ENCODE data around the gene SEMA3E.

Gene SEMA3E

DNA sequence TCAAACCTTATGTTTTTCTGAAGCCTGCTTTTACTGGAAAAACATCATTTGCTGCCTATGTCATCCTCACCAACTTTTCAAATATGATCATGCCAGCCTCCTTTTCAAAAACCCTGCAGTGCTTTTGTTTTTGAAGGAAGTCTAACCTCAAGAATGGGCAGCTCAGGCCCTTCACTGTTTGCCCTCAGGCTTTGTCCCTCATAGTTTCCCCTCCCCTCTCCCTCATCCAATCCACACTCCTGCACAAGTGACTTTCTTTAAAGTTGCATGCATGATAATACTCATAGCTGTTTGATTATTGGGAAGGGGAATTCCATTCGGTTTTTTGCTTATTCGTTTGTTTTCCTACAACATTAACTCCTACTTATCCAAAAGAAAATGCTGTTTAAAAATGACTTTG is 219.4 kb downstream of the SEMA3E start:
- no peak overlapping the region for H3K27ac ChIP-seq
- DNase-seq = no peak
- H3K4me3 ChIP-seq (ENCODE audit: low read depth, low read length) = no peak overlapping the region
- TF ChIP-seq, protein P1, sequence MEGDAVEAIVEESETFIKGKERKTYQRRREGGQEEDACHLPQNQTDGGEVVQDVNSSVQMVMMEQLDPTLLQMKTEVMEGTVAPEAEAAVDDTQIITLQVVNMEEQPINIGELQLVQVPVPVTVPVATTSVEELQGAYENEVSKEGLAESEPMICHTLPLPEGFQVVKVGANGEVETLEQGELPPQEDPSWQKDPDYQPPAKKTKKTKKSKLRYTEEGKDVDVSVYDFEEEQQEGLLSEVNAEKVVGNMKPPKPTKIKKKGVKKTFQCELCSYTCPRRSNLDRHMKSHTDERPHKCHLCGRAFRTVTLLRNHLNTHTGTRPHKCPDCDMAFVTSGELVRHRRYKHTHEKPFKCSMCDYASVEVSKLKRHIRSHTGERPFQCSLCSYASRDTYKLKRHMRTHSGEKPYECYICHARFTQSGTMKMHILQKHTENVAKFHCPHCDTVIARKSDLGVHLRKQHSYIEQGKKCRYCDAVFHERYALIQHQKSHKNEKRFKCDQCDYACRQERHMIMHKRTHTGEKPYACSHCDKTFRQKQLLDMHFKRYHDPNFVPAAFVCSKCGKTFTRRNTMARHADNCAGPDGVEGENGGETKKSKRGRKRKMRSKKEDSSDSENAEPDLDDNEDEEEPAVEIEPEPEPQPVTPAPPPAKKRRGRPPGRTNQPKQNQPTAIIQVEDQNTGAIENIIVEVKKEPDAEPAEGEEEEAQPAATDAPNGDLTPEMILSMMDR (IDR thresholded peaks at IDR 0.05; ENCODE audit: low read depth, low read length) = no peak
- no peaks in the 10 kb centered on the region for H3K36me3 ChIP-seq
- no peaks in the 10 kb centered on the region for H3K27me3 ChIP-seq (ENCODE audit: insufficient read depth, low read depth, severe bottlenecking)
- H3K9me3 ChIP-seq (ENCODE audit: severe bottlenecking) = no peaks in the 10 kb centered on the region

DNA sequence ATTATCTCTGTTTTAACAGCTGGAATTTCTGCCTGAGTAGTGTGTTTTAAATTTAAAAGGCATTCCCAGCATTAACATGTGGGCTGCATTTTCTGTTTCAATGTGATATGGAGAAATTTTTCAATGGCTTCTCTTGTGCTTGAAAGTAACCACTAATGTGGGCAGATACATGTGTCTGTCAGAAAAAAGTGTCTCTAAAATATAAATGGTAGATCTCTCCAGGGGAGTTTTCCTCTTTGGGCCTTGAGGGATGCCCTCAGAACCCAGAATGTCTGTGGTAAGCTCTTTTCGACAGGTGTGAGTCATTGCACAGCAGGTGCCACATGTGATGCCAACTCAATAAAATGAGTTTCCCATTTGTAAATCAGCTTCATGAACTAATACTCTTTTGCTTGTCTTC is 221.1 kb downstream of the SEMA3E start:
- H3K27me3 ChIP-seq (ENCODE audit: insufficient read depth, low read depth, severe bottlenecking) = no peaks in the 10 kb centered on the region
- no peak overlapping the region for H3K4me3 ChIP-seq (ENCODE audit: low read depth, low read length)
- H3K9me3 ChIP-seq (ENCODE audit: severe bottlenecking) = no peaks in the 10 kb centered on the region
- no peaks in the 10 kb centered on the region for H3K36me3 ChIP-seq
- DNase-seq = no peak
- TF ChIP-seq, protein P1 (IDR thresholded peaks at IDR 0.05; ENCODE audit: low read depth, low read length) = no peak
- H3K27ac ChIP-seq = no peak overlapping the region

DNA sequence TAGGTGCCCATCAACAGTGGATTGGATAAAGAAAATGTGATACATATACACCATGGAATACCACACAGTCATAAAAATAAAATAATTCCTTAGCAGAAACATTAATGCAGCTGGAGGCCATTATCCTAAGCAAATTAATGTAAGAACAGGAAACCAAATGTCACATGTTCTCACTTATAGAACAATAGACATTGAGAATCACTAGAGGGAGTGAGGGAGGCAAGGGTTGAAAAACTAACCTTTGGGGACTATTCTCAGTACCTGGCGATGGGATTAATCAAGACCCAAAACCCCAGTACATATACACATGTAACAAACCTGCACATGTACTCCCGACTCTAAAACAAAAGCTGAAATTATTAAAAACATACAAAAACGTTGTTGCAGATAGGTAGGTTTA is 222.6 kb downstream of the SEMA3E start:
- TF ChIP-seq, protein P1 (IDR thresholded peaks at IDR 0.05; ENCODE audit: low read depth, low read length) = no peak
- H3K36me3 ChIP-seq = no peaks in the 10 kb centered on the region
- H3K27ac ChIP-seq = no peak overlapping the region
- no peaks in the 10 kb centered on the region for H3K27me3 ChIP-seq (ENCODE audit: insufficient read depth, low read depth, severe bottlenecking)
- H3K9me3 ChIP-seq (ENCODE audit: severe bottlenecking) = no peaks in the 10 kb centered on the region
- no peak for DNase-seq
- H3K4me3 ChIP-seq (ENCODE audit: low read depth, low read length) = no peak overlapping the region

DNA sequence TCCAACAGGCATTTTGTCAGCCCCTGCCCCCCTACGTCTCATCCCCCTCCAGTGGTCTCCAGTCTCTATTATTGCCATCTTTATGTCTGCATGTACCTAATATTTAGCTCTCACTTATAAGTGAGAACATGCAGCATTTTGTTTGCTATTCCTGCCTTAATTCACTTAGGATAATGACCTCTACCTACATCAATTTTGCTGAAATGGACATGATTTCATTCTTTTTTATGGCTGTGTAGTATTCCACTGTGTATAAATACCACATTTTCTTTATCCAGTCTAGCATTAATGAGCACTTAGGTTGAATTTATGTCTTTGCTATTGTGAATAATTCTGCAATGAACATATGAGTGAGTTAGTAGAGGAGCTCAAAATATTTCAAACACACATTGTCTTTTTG is 229.9 kb downstream of the SEMA3E start:
- DNase-seq = no peak
- no peaks in the 10 kb centered on the region for H3K9me3 ChIP-seq (ENCODE audit: severe bottlenecking)
- H3K36me3 ChIP-seq = no peaks in the 10 kb centered on the region
- TF ChIP-seq, protein P1 (IDR thresholded peaks at IDR 0.05; ENCODE audit: low read depth, low read length) = no peak
- no peak overlapping the region for H3K4me3 ChIP-seq (ENCODE audit: low read depth, low read length)
- no peak overlapping the region for H3K27ac ChIP-seq
- H3K27me3 ChIP-seq (ENCODE audit: insufficient read depth, low read depth, severe bottlenecking) = no peaks in the 10 kb centered on the region

DNA sequence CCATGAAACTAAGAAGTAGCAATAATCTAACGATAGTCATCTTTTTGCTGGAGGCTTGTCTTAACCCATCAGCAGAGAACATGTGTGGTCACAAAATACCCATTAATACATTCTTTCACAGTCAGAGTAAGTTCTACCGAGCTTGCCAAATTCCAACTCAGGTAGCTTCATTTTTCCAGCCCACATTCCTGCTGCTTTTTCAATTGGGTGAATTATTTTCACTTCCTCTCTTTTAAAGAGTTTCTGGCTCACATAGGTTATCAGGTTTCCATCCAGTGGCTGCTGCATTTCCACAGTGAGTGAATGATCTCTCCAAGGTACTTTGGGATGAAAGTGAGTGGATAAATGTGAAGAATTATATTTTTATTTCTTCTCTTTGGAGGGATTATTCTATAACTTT is 233.1 kb downstream of the SEMA3E start:
- Histone ChIP-seq H3K27me3 (ENCODE audit: insufficient read depth, low read depth, severe bottlenecking) (no peaks in the 10 kb centered on the region), H3K27ac (no peak overlapping the region), H3K4me3 (ENCODE audit: low read depth, low read length) (no peak overlapping the region), H3K36me3 (no peaks in the 10 kb centered on the region), H3K9me3 (ENCODE audit: severe bottlenecking) (no peaks in the 10 kb centered on the region)
- TF ChIP-seq, protein P1 (IDR thresholded peaks at IDR 0.05; ENCODE audit: low read depth, low read length) = no peak
- no peak for DNase-seq

DNA sequence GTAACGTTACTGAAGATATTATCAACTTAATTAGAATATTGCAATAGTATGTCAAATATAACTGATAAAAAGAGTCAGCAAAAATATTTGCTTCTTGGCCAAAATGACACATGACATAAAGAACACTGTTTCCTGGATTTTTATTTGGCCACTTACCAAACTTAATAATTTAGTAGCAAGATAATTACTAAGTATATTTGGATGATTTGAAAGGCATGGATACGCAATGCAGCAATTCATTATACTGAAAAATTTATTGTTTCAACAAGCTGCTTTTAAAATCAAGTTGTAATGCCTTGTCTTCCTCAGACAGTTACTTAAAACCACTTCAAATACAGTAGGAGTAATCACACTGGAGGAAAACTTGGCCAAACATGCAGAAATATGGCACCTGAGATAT is 234.0 kb downstream of the SEMA3E start:
- TF ChIP-seq, protein P1 (IDR thresholded peaks at IDR 0.05; ENCODE audit: low read depth, low read length) = no peak
- no peaks in the 10 kb centered on the region for H3K27me3 ChIP-seq (ENCODE audit: insufficient read depth, low read depth, severe bottlenecking)
- no peak for DNase-seq
- H3K27ac ChIP-seq = no peak overlapping the region
- H3K9me3 ChIP-seq (ENCODE audit: severe bottlenecking) = no peaks in the 10 kb centered on the region
- H3K36me3 ChIP-seq = no peaks in the 10 kb centered on the region
- H3K4me3 ChIP-seq (ENCODE audit: low read depth, low read length) = no peak overlapping the region
